Measurements from ENCODE around the gene PRAF2.

The PRAF2 gene

GRCh38 chrX:49073601-49074575 lies at the start of gene PRAF2:
Gene PRAF2, minus strand, starts transcription at chrX:49074002. Its CDS starts 15 bp downstream, at chrX:49073987.
- Mint-ChIP-seq H3K27ac (peak within 1 kb of the TSS; percentile 77), H3K4me1 (peaks cover 20% of the 10 kb centered on the region), H3K4me3 (peak within 1 kb of the TSS; percentile 84), H3K27me3 (no peaks in the 10 kb centered on the region), H3K36me3 (no peaks in the 10 kb centered on the region), H3K9me3 (no peaks in the 10 kb centered on the region)

DNA sequence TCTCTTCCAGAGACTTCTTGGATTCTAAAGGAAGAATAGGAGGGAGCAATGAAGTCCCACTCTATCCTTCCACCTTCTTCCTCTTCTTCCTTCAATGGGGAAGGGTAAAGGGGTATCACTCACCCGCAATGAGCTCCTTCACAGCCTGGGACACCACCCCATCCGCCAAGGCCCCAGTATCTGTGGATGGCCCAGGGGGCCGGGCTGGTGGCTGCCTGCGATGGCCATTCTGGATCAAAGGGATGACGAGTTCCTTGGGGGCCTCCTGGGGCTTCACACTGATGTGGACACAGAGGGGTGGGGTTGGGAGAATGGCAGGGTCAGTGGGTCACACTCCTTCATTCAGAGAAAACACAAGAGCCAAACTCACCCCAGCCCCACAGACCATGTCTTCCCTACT lies 48.7 kb upstream of the PRAF2 start:
- no peak overlapping the region for H3K27ac Mint-ChIP-seq
- peak overlapping the region; percentile 98 for H3K4me3 Mint-ChIP-seq
- H3K4me1 Mint-ChIP-seq: peaks cover 32% of the 10 kb centered on the region
- no peaks in the 10 kb centered on the region for H3K9me3 Mint-ChIP-seq
- H3K36me3 Mint-ChIP-seq: peaks cover 6% of the 10 kb centered on the region
- no peaks in the 10 kb centered on the region for H3K27me3 Mint-ChIP-seq

GRCh38 chrX:49120091-49120490 lies 46.3 kb upstream of the PRAF2 start:
- H3K27me3 Mint-ChIP-seq: no peaks in the 10 kb centered on the region
- H3K4me1 Mint-ChIP-seq: peaks cover 47% of the 10 kb centered on the region
- no peaks in the 10 kb centered on the region for H3K9me3 Mint-ChIP-seq
- H3K27ac Mint-ChIP-seq: no peak overlapping the region
- peaks cover 6% of the 10 kb centered on the region for H3K36me3 Mint-ChIP-seq
- H3K4me3 Mint-ChIP-seq: no peak overlapping the region

GRCh38 chrX:49117581-49117980 lies 43.8 kb upstream of the PRAF2 start:
- H3K27ac Mint-ChIP-seq: peak overlapping the region; percentile 59
- H3K9me3 Mint-ChIP-seq: no peaks in the 10 kb centered on the region
- H3K4me3 Mint-ChIP-seq: peak overlapping the region; percentile 66
- peaks cover 6% of the 10 kb centered on the region for H3K36me3 Mint-ChIP-seq
- no peaks in the 10 kb centered on the region for H3K27me3 Mint-ChIP-seq
- H3K4me1 Mint-ChIP-seq: peaks cover 36% of the 10 kb centered on the region

DNA sequence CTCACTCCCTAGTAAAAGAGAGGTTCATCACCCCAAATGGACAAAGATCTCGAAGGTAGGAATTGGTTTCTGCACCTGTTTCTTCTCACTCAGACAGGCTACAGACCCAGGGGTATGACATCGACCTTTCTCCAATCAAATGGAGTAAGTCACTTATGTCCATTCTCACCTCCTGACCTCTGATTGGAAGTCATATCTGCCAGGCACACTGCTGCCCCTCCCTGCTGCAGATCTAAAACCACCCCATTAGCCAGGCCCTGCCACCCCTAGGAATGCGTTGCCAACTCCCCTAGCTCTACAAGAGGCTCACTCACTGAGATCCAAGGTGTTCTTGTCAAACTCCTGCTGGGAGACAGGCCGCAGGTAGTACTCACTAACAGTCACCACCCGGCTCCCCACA lies 42.9 kb upstream of the PRAF2 start:
- Mint-ChIP-seq H3K27ac (no peak overlapping the region), H3K36me3 (peaks cover 6% of the 10 kb centered on the region), H3K4me1 (peaks cover 29% of the 10 kb centered on the region), H3K27me3 (no peaks in the 10 kb centered on the region), H3K4me3 (no peak overlapping the region), H3K9me3 (no peaks in the 10 kb centered on the region)

GRCh38 chrX:49116076-49116475 lies 42.3 kb upstream of the PRAF2 start:
- Mint-ChIP-seq H3K4me1 (peaks cover 28% of the 10 kb centered on the region), H3K27ac (no peak overlapping the region), H3K9me3 (no peaks in the 10 kb centered on the region), H3K36me3 (peaks cover 6% of the 10 kb centered on the region), H3K27me3 (no peaks in the 10 kb centered on the region), H3K4me3 (peak overlapping the region; percentile 33)

DNA sequence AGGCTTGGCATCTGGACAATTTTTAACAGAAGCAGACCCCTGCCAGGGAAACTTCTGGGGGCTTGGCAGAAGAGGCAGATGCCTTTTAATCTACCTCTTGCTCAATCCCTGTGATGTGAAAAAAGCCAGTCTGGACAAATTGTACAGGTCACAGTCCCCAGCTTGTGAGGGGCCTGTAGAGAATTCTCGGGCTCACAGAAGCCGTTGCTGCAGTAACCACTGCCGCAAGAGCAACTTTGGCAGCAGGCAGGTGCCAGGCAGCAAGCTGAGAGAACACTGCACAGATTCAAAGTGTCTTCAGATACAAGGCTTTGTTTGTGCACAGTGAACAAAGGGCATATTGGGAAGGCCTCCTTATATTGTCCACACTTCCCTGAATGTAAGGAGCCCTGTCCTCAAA lies 38.0 kb upstream of the PRAF2 start:
- H3K9me3 Mint-ChIP-seq: no peaks in the 10 kb centered on the region
- no peak overlapping the region for H3K4me3 Mint-ChIP-seq
- H3K36me3 Mint-ChIP-seq: peaks cover 4% of the 10 kb centered on the region
- H3K4me1 Mint-ChIP-seq: peaks cover 9% of the 10 kb centered on the region
- H3K27me3 Mint-ChIP-seq: no peaks in the 10 kb centered on the region
- no peak overlapping the region for H3K27ac Mint-ChIP-seq

GRCh38 chrX:49110417-49110816 lies 36.6 kb upstream of the PRAF2 start:
- peaks cover 4% of the 10 kb centered on the region for H3K36me3 Mint-ChIP-seq
- H3K9me3 Mint-ChIP-seq: no peaks in the 10 kb centered on the region
- no peak overlapping the region for H3K4me3 Mint-ChIP-seq

GRCh38 chrX:49108641-49109040 lies 34.8 kb upstream of the PRAF2 start:
- Mint-ChIP-seq H3K4me1 (no peaks in the 10 kb centered on the region), H3K36me3 (peaks cover 4% of the 10 kb centered on the region), H3K27ac (no peak overlapping the region), H3K9me3 (no peaks in the 10 kb centered on the region), H3K27me3 (no peaks in the 10 kb centered on the region), H3K4me3 (no peak overlapping the region)

More at GRCh38 chrX:49110417-49110816, 36.6 kb upstream of the PRAF2 start:
- Mint-ChIP-seq H3K27ac (peak overlapping the region; percentile 5), H3K4me1 (no peaks in the 10 kb centered on the region), H3K27me3 (no peaks in the 10 kb centered on the region)

DNA sequence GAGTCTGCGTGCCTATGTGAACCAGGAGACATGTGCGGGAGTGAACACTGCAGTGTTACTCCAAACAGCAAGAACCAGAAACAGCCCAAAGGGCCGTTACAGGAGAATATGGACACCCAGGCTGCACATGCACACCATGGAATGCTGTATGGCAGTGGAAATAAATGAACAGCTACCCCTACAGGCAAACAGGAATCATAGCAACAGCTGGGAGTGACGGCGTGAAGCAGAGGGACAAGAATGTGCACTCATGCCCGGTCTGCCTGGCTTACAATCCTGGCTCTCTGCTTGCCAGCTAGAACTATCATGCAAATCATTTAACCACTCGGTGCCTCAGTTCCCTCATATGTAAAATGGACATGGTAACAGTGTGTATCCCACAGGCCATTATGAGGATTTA lies 33.1 kb upstream of the PRAF2 start:
- H3K36me3 Mint-ChIP-seq: peaks cover 4% of the 10 kb centered on the region
- H3K4me1 Mint-ChIP-seq: no peaks in the 10 kb centered on the region
- no peaks in the 10 kb centered on the region for H3K9me3 Mint-ChIP-seq
- no peak overlapping the region for H3K4me3 Mint-ChIP-seq
- H3K27me3 Mint-ChIP-seq: no peaks in the 10 kb centered on the region
- H3K27ac Mint-ChIP-seq: no peak overlapping the region

GRCh38 chrX:49106296-49106695 lies 32.5 kb upstream of the PRAF2 start:
- peaks cover 4% of the 10 kb centered on the region for H3K36me3 Mint-ChIP-seq
- no peaks in the 10 kb centered on the region for H3K4me1 Mint-ChIP-seq
- H3K9me3 Mint-ChIP-seq: no peaks in the 10 kb centered on the region
- no peak overlapping the region for H3K4me3 Mint-ChIP-seq
- H3K27me3 Mint-ChIP-seq: no peaks in the 10 kb centered on the region
- no peak overlapping the region for H3K27ac Mint-ChIP-seq

GRCh38 chrX:49103637-49104036 lies 29.8 kb upstream of the PRAF2 start:
- H3K9me3 Mint-ChIP-seq: no peaks in the 10 kb centered on the region
- H3K4me3 Mint-ChIP-seq: no peak overlapping the region
- H3K27ac Mint-ChIP-seq: no peak overlapping the region
- no peaks in the 10 kb centered on the region for H3K36me3 Mint-ChIP-seq
- no peaks in the 10 kb centered on the region for H3K4me1 Mint-ChIP-seq
- no peaks in the 10 kb centered on the region for H3K27me3 Mint-ChIP-seq

GRCh38 chrX:49102190-49102589 lies 28.4 kb upstream of the PRAF2 start:
- no peaks in the 10 kb centered on the region for H3K36me3 Mint-ChIP-seq
- H3K4me3 Mint-ChIP-seq: peak overlapping the region; percentile 91
- peak overlapping the region; percentile 12 for H3K27ac Mint-ChIP-seq
- H3K4me1 Mint-ChIP-seq: no peaks in the 10 kb centered on the region
- no peaks in the 10 kb centered on the region for H3K27me3 Mint-ChIP-seq
- no peaks in the 10 kb centered on the region for H3K9me3 Mint-ChIP-seq

DNA sequence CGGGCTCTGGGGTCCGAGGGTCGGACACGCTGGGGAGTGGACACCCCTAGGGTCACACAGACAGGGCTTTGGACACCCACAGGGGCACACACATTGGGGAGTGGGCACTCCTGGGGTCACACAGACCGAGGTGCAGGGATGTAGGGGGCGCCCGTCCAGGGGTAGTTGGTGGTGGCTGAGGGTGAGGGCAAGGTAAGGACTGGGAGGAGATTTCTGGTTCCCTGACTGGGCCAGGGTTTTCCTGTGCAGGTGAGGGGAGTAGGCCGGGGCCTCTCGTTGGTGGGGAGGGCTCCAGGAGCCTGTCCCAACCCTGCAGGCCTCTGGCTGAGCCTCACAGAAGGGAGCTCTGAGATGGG lies 27.8 kb upstream of the PRAF2 start:
- no peaks in the 10 kb centered on the region for H3K27me3 Mint-ChIP-seq
- no peaks in the 10 kb centered on the region for H3K36me3 Mint-ChIP-seq

DNA sequence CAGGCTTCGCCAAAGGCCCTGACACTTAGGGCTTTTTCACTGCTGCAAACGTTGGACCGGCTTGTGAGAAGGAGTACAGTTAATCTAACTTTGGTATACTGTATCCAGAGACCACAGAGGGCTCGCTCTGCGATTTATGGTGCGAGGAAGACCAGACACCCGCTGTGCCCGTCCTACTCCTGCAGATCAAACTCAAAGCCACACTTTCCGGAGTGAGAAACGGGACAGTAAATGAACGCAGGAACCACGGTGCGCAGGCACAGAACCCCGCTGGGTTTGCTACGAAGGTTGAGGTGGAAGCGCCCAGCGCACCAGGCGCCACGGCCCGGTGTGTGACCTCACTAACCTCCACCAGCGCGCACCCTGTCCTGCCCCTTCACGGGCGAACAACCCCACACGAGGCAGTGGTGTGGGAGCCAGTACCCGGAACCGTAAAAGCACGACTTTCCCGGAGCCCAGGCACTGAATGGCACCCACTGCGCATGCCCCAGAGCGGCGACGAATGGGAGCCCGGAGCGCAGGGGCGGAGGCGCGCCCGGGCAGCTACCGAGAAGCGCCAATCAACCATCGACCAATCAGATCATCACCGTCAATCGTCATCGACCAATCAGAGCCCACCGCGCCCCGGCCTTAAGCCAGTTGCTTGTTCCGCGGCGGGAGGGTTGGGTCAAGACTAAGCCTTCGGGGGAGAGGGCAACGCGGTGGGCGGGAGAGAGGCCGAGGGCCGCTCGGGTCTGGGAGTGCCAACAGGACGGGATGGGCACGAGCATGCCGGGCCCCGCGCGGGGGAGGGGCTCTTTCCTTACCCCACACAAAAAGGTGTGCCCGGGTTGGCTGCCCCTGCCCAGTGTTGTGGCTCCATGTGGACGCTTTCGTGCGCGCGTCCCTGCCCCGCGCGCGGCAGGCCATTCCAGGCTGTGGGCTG lies 27.2 kb upstream of the PRAF2 start:
- no peaks in the 10 kb centered on the region for H3K4me1 Mint-ChIP-seq
- no peaks in the 10 kb centered on the region for H3K27me3 Mint-ChIP-seq
- H3K36me3 Mint-ChIP-seq: no peaks in the 10 kb centered on the region
- H3K27ac Mint-ChIP-seq: peak overlapping the region; percentile 87
- no peaks in the 10 kb centered on the region for H3K9me3 Mint-ChIP-seq
- H3K4me3 Mint-ChIP-seq: peak overlapping the region; percentile 91

More for the DNA sequence above, 27.8 kb upstream of the PRAF2 start:
- H3K4me1 Mint-ChIP-seq: no peaks in the 10 kb centered on the region
- no peaks in the 10 kb centered on the region for H3K9me3 Mint-ChIP-seq
- peak overlapping the region; percentile 72 for H3K27ac Mint-ChIP-seq
- peak overlapping the region; percentile 91 for H3K4me3 Mint-ChIP-seq

- H3K4me3 Mint-ChIP-seq: no peak overlapping the region
- H3K27me3 Mint-ChIP-seq: no peaks in the 10 kb centered on the region
- no peaks in the 10 kb centered on the region for H3K9me3 Mint-ChIP-seq
- no peaks in the 10 kb centered on the region for H3K36me3 Mint-ChIP-seq
- H3K4me1 Mint-ChIP-seq: no peaks in the 10 kb centered on the region
- H3K27ac Mint-ChIP-seq: no peak overlapping the region
Measured at GRCh38 chrX:49096419-49096818, 22.6 kb upstream of the PRAF2 start.
